ENCODE measurements around the gene AGT.
"Not testable (repeated sequence)": the region's sequence is repeated elsewhere in the genome, so short reads cannot be mapped to it uniquely, and the experiment has no call there.

Gene AGT

DNA sequence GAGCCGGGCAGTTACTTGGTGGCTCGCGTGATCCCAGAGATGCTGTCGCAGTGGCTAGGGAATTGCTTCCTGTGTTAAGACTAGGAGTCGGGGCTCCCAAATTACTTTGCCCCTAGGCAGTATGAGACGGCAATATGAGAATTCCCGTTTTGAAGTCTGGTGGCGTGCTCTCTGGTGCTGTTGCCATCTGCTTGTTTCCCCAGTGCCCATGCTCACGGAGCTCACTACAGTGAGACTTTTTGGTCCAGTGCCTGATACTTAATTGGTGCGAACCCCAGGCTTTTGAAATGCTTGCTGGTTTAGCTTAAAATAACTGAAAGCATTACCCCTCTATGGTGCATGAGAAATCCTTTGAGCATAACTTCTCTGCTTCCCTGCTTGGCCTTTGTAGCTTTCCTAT lies 22.3 kb downstream of the AGT start:
- DNase-seq (ENCODE audit: low read depth in 2 of 2): no peak

DNA sequence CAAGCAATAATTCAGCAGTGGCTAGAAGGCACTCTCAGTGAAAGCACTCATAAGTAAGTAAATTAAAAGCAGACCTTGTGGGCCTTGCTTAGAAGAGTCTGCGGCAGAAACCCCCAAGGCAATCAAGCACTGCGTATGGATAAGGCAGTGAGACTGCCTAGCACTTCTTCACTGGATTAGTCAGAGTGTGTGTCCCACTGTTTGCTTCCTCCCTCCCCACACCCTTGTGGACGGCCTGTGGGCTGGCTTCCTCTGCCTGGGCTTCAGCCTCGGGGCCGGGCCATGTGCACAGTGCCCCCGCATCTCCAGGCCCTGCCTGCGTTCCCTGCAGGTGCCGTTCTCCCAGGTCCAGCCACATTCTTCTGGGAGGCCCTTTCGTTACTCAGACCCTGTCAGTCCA lies 23.8 kb downstream of the AGT start:
- DNase-seq (ENCODE audit: low read depth in 2 of 2): no peak

DNA sequence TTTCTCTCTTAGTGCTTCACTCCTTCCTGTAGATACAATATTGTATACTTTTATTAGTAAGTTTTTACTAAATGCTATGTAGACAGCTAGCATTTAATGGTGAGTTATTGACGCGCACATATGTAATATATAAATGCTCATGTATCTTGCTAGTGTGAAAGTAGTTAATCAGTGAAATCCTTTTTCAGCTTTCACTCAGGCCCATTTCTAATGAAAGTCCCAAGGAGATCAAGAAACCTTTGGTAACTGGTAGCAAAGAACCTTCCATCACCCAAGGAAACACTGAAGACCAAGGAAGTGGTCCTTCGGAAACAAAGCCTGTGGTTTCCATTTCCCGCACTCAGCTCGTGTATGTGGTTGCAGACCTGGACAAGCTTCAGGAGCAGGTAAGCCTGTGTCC lies 27.2 kb downstream of the AGT start:
- no peak for DNase-seq (ENCODE audit: low read depth in 2 of 2)

DNA sequence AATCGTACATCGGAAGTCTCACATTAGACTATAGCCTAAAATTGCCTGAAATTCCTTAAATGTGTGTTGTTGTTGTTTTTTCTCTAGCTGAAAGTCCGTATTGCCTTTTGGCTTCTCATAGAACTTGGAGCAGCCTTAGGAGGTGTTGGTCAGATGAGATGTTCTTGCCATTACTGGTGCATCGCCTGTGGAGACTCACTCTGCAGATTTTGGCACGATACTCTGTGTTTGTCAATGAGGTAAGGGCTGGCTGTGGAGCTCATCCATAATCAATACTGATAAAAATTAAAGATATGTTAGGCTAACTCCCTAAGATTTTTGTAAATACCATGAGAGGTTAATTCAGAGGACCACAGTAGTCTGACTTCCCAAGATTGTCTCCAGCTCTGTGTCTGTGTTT lies 28.9 kb downstream of the AGT start:
- no peak for DNase-seq (ENCODE audit: low read depth in 2 of 2)

DNA sequence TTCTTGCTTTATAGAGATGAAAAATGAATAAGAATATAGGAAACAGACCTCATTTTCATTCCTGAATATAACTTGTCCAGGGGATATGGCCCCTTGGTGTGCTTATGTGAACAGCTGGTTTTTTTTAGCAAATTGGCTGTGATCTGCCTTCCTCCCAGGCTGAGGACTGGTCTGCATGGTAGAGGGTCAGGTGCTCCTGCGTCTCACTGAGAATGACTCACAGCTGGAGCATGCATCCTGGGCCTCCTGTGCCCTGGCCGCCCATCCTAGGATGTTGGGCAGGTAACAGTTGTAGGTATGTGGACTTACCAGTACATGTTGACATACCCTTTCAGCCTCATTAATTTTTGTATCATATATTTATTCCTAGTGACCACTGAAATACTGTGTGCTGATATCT lies 29.8 kb downstream of the AGT start:
- no peak for DNase-seq (ENCODE audit: low read depth in 2 of 2)

DNA sequence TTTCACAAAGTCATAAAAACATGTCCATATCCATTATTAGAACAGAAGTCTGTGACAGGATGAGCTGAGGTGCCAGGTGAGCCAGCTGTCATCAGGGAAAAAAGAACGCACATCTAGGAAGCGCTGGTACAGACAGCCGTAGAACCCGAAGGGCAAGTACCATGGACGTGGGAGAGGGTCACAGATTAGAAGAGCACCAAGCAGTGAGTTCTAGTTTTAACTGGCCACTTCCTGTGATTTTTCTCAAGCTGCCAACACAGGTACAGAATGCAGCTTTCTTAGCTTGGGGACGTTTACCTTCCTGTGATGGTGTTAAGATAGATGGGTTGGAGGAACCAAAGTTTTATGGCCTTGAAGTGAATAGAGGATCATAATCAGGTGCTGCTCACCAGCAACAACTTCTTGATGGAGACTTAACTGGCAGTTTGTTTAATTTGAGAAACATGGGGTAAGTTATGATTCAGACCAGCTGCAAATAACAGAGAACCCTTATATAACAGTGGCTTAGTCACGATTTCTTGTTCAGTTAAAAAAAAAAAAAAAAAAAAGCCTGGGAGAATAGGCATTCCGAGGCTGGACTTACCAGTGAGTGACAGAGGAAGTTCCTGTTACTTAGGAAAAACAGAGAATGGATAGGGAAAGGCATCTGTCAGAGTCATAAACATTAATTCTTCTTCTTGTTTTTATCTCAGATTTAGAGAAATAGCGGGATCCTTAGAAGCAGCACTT lies 30.9 kb downstream of the AGT start:
- no peak for DNase-seq (ENCODE audit: low read depth in 2 of 2)

DNA sequence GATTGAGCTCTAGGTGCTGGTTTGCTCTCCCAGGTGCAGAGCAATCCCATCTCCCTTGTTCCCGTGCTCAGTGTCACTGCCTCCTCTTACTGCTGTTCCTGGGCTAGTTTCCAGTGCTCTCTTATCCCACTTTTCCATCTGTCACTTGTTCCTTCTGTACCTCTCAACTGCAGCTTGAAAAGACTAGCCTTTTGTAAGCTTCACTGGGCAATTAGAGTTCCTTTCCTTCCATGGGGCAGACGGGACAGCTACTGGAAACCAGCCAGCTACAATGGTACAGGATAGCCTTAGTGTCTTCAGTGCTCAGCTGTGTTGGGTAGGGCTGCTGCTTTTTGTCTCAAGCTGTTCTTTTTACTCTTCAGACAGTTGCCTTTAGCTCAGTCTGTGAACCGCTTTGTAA lies 31.6 kb downstream of the AGT start:
- DNase-seq (ENCODE audit: low read depth in 2 of 2): no peak

DNA sequence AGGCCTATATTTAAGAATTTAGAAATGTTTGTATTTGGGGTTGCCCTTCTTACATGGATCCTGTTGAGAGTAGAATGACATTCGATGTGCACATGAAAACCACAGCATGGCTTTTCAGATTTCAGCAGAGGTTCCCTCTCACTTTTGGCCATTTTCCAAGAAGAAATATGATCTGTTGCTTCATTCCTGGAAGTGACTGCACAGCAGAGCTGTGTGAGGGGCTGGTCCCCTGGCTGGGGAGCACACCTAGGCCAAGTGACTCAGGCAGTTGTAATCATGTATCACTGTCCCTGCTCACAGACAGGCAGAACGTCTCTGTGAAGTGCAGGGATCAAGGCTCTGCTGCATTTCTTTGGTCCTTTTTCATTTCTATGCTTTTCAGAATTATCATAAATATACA lies 32.3 kb downstream of the AGT start:
- no peak for DNase-seq (ENCODE audit: low read depth in 2 of 2)

DNA sequence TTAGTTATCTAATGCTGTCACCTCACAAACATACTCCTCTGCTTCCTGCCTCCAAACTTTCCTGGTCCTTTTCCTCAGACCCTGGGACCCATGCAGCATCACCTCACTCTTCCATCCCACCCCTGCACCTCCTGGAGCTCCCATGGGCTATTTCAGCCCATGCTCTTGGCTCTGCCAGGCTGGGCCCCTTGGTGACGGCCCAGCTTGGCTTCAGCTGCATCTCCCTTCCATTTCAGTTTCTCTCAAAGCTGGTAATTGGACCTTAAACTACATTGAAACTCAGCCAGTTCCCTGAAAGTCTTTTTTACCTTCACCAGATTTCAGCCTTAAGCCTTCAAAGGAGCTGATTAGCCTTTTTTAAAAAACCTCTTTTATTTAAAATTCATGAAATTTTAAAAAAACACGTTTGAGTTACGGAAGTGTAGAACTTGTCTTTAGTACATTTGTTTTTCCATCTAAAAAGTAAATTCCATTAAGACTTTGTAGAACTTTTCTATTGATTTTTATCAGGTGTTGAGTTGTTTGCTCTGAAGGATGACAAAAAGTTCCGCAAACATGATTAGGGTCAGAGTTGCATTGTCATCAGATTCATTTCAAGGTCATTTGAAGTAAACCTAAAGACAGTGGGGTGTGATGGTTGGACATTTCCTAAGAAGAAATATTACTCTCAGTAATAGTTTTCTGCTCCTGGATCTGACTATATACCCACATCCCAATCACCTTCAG lies 33.5 kb downstream of the AGT start:
- no peak for DNase-seq (ENCODE audit: low read depth in 2 of 2)

DNA sequence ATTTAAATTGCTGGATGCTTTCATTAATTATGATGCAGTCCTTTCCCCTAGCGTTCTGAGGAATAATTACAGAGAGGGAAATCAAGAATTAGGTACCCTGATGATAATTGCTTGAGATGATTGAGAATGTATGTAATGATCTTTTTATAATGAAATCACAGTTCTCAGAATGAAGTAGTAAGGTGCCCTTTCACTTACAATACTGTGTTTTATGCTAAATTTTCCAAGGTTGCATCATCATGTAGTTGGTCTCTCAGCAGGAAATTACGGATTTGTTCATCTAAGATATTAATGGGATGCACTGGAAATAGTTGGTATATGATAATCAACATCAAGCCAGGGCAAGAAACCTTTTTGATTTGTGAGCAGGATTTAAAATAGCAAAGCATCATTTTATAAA lies 34.1 kb downstream of the AGT start:
- no peak for DNase-seq (ENCODE audit: low read depth in 2 of 2)

DNA sequence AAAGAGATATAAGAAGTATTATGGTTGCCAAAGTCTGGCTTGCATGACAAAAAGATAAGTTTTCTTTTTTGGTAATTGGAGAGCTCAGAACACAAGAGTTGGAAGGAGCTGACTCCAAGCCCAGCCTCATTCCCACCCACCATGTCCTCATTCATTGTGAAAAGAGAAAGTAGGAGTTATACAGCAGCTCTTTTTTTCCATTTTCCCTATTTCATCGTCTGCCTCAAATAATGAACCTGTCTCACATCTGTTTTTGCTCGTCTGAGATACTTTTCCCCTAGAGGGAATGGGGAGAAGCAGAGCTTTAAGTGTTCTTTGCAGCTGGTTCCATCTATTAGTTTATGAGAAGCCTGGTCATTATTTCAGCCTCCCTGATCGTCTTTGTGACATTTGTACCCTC lies 34.7 kb downstream of the AGT start:
- DNase-seq (ENCODE audit: low read depth in 2 of 2): no peak

DNA sequence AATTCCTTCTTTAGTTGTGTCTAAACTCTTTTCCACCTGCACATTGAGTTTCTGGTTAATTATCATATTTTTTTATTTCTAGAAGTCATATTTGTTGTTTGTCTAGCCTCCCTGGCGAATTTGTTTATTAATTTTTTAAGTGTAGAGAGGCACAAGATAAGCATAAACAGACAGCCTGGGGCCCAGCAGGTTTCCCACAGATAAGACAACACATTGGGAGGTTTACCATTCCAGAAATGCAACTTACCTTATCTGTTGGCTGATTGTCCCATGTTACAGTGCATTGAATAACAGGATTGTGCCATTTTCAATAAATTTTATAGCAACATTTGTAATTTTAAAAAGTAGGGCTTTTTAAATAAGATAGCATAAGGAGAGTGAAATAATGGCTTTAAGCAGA lies 36.7 kb downstream of the AGT start:
- DNase-seq (ENCODE audit: low read depth in 2 of 2): no peak

DNA sequence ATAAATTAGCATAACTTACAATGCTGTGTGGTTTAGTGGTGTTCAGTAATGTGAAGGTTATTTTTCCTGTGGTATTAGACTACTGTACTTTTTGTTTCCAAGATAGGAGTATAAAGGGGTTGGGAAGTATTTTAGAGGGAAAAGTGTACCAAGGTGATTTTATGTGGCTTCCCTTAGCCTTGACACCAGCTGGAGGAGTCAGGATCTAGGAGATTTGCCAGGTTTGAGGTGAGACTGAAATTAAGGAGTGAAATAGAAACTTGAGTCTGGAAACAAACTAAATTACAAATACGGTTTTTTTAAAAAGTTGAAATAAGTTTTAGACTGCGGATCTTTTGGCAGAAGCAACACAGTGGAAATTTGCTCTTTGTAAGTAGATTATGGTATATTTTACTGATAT lies 39.3 kb downstream of the AGT start:
- DNase-seq (ENCODE audit: low read depth in 2 of 2): no peak

DNA sequence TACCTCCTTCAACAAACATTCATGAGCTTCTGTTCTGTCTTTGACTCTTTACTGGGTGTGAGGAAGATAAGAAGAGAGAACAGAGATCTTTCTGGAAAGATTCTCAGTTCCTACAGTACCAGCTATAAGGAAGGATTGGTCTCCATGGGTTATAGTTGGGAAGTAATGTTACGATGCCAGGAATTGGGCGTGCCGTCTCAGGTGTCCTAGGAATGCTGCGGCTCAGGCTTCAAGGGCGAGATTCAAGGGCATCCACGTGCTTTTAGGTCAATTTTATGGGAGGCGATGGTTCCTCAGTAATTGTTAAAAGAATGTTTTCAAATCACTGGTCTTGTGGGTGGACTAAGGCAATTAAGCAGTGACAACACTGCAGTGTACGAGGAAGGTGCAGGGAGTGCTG lies 44.4 kb downstream of the AGT start:
- no peak for DNase-seq (ENCODE audit: low read depth in 2 of 2)

DNA sequence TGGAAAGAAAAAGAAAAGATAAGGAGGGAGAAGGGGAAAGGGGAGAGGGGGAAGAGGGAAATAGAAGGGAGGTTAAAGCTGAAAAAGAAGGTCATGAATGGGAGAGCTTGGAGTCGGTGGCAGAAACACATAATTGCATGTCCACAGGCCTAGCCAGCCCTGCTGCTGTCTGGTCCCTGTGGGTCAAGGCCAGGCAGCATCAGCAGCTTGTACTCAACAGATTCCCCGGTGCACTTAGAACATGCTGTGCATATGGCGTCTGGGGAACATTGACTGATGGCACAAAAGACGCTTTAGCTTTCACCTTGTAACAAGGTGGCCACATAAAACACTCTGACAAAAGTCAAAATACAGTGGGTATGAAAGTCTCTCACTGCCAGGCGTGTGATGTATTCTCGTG lies 45.7 kb downstream of the AGT start:
- DNase-seq (ENCODE audit: low read depth in 2 of 2): no peak

DNA sequence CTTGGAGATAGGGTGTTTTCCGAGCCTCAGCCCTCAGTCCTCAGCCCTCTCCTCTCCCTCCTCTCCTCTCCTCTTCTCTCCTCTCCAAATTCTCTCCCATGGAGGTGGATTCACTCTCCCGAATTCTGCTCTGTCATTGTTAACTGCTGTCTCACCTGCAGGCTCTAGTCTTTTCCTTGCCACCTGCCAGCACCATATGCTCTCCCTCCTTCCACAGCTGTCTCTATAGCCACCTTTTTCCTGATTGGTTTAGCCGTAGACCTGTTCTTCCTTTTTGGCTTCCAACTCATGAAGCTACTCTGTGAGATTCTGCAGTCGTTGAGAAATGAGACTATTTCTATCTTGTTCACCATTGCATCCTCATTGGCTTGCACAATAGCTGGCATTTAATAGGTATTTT lies 51.9 kb downstream of the AGT start:
- no peak for DNase-seq (ENCODE audit: low read depth in 2 of 2)

DNA sequence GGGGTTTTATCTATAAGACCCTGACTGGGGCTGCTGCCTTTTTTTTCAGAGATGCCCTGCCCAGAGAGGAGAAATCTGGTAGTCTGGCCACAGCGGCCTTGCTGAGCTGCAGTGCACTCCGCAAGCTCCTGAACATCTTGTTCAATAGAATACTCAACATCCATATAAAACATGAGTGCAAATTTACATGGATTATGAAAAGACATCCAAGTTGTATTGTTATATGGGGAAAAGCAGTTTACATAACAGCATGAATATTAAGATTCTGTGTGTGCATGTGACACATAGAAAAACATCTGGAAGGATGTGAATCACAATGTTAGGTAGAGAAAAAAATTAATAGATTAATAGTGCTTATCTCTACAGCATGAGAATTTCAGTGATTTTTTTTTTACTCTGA lies 55.2 kb downstream of the AGT start:
- DNase-seq (ENCODE audit: low read depth in 2 of 2): no peak

DNA sequence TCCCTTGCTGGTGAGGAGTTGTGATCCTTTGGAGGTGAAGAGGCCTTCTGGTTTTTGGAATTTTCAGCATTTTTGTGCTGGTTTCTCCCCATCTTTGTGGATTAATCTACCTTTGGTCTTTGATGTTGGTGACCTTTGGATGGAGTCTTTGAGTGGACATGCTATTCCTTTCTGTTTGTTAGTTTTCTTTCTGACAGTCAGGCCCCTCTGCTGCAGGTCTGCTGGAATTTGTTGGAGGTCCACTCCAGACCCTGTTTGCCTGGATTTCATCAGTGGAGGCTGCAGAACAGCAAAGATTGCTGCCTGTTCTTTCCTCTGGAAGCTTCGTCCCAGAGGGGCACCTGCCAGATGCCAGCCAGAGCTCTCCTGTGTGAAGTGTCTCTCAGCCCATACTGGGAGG lies 55.8 kb downstream of the AGT start:
- DNase-seq (ENCODE audit: low read depth in 2 of 2): not testable (repeated sequence)

DNA sequence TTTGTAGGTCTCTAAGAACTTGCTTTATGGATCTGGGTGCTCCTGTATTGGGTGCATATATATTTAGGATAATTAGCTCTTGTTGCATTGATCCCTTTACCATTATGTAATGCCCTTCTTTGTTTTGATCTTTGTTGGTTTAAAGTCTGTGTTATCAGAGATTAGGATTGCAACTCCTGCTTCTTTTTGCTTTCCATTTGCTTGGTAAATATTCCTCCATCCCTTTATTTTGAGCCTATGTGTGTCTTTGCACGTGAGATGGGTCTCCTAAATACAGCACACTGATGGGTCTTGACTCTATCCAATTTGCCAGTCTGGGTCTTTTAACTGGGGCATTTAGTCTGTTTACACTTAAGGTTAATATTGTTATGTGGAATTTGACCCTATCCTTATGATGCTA lies 57.2 kb downstream of the AGT start:
- DNase-seq (ENCODE audit: low read depth in 2 of 2): not testable (repeated sequence)
